Activated CD4-positive, alpha-beta T cell treated with anti-CD3 and anti-CD28 coated beads for 48 hours (primary cell): ENCODE measurements around the gene CAMP.
A peak's percentile ranks its signal among the peaks of the same experiment; 100 is the strongest.

ENCODE experiments used
- DNase-seq: peaks from one replicate; pipeline ENCODE4 v3.0.0-alpha.2; 2020

Gene CAMP

GRCh38 chr3:48267782-48268181, 44.5 kb downstream of the CAMP start:
- no peak for DNase-seq

- peak; percentile 93 for DNase-seq
These were observed 45.2 kb downstream of the CAMP start for GRCh38 chr3:48268381-48268935.

GRCh38 chr3:48268936-48269561, 45.8 kb downstream of the CAMP start:
- peak; percentile 82 for DNase-seq

GRCh38 chr3:48269592-48269991, 46.3 kb downstream of the CAMP start:
- DNase-seq = no peak

- no peak for DNase-seq
These were observed 47.0 kb downstream of the CAMP start for GRCh38 chr3:48270306-48270705.

GRCh38 chr3:48271223-48271622, 47.9 kb downstream of the CAMP start:
- peak; percentile 20 for DNase-seq

- no peak for DNase-seq
These were observed 48.6 kb downstream of the CAMP start for GRCh38 chr3:48271763-48272498.

GRCh38 chr3:48273594-48274211, 50.4 kb downstream of the CAMP start:
- peak; percentile 59 for DNase-seq

- no peak for DNase-seq
These were observed 51.2 kb downstream of the CAMP start for GRCh38 chr3:48274452-48274851.
